ENCODE results near the gene ZSCAN5A.

DNA sequence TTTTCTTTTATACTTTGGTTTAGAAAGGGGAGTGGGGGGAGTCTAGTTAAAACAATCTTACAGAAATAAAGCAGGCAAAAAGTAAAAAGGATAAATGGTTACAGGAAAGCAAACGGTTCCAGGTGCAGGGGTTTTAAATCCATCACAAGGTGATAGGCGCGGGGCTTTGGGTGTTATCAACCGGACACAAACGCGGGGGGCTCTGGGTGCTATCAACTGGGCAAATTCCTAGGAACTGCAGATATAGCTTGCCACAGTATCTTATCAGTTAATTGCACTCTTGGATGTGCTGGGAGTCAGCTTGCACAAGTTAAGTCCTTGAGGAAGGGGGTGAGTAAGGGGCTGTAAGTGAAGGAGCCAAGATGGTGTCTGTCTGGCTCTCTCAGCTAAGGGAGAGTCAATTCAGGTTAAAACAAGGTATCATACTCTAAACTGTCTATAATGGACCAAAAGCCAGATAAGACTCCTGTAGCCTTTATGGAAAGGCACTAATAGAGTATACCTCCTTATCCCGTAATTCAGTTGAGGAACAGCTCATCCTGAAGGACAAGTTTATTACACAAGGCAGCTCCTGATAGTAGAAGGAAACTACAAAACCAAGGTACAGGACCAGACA lies 32.6 kb upstream of the ZSCAN5A start:
- no peak for TF ChIP-seq TAF1 (IDR thresholded peaks at IDR 0.05; ENCODE audit: low read depth)
- no peak for TF ChIP-seq RAD21 (IDR thresholded peaks at IDR 0.05; ENCODE audit: low read depth)
- TF ChIP-seq, protein P1, sequence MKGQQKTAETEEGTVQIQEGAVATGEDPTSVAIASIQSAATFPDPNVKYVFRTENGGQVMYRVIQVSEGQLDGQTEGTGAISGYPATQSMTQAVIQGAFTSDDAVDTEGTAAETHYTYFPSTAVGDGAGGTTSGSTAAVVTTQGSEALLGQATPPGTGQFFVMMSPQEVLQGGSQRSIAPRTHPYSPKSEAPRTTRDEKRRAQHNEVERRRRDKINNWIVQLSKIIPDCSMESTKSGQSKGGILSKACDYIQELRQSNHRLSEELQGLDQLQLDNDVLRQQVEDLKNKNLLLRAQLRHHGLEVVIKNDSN (IDR thresholded peaks at IDR 0.05) = no peak
- TF ChIP-seq CREB1 (IDR thresholded peaks at IDR 0.05; ENCODE audit: low read depth) = no peak
- TF ChIP-seq EGR1 (IDR thresholded peaks at IDR 0.05) = no peak
- TF ChIP-seq EP300 (IDR thresholded peaks at IDR 0.05; ENCODE audit: borderline replicate concordance) = no peak
- TF ChIP-seq FOXM1 (IDR thresholded peaks at IDR 0.05; ENCODE audit: borderline replicate concordance, low read depth) = no peak
- no peak for TF ChIP-seq TEAD4 (IDR thresholded peaks at IDR 0.05)
- no peak for TF ChIP-seq ZBTB7A (IDR thresholded peaks at IDR 0.05; ENCODE audit: low read depth)
- no peak for TF ChIP-seq CEBPB (IDR thresholded peaks at IDR 0.05)
- TF ChIP-seq TCF12 (IDR thresholded peaks at IDR 0.05; ENCODE audit: low read depth) = no peak
- no peak for TF ChIP-seq YY1 (IDR thresholded peaks at IDR 0.05; ENCODE audit: low read depth)
- TF ChIP-seq, protein P2, sequence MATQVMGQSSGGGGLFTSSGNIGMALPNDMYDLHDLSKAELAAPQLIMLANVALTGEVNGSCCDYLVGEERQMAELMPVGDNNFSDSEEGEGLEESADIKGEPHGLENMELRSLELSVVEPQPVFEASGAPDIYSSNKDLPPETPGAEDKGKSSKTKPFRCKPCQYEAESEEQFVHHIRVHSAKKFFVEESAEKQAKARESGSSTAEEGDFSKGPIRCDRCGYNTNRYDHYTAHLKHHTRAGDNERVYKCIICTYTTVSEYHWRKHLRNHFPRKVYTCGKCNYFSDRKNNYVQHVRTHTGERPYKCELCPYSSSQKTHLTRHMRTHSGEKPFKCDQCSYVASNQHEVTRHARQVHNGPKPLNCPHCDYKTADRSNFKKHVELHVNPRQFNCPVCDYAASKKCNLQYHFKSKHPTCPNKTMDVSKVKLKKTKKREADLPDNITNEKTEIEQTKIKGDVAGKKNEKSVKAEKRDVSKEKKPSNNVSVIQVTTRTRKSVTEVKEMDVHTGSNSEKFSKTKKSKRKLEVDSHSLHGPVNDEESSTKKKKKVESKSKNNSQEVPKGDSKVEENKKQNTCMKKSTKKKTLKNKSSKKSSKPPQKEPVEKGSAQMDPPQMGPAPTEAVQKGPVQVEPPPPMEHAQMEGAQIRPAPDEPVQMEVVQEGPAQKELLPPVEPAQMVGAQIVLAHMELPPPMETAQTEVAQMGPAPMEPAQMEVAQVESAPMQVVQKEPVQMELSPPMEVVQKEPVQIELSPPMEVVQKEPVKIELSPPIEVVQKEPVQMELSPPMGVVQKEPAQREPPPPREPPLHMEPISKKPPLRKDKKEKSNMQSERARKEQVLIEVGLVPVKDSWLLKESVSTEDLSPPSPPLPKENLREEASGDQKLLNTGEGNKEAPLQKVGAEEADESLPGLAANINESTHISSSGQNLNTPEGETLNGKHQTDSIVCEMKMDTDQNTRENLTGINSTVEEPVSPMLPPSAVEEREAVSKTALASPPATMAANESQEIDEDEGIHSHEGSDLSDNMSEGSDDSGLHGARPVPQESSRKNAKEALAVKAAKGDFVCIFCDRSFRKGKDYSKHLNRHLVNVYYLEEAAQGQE (IDR thresholded peaks at IDR 0.05; ENCODE audit: low read depth) = no peak
